GM23248 (cell line): Measurements from ENCODE around the gene EMC10. TPM values are rescaled to one million over a fixed set of nuclear protein-coding genes. Genes with fewer than 3 reads are reported as not detected.

ENCODE experiments used
- DNase-seq: peaks from one replicate; pipeline ENCODE4 v3.0.0-alpha.2; 2015
- H2AFZ ChIP-seq: fragments of 200-600 bp; sonication (generic); 2 replicates; pipeline ENCODE4 v1.6.1; 2016; ENCODE audit warnings: antibody characterized with exemption
- H3F3A ChIP-seq: fragments of 200-600 bp; sonication (generic); 2 replicates; pipeline ENCODE4 v1.6.1; 2016; ENCODE audit warnings: mild to moderate bottlenecking, antibody characterized with exemption, mixed run types; ENCODE audit not compliant: insufficient read depth
- H3K27ac ChIP-seq: fragments of 200-600 bp; sonication (generic); 2 replicates; pipeline ENCODE4 v1.5.1; 2016; ENCODE audit warnings: mild to moderate bottlenecking
- H3K27me3 ChIP-seq: fragments of 200-600 bp; sonication (generic); replicated peaks from 2 replicates; pipeline ENCODE4 v1.6.1; 2016; ENCODE audit warnings: mild to moderate bottlenecking; ENCODE audit not compliant: insufficient read depth
- H3K36me3 ChIP-seq: fragments of 200-600 bp; sonication (generic); 2 replicates; pipeline ENCODE4 v1.6.1; 2016; ENCODE audit warnings: low read depth, mild to moderate bottlenecking
- H3K4me1 ChIP-seq: fragments of 200-600 bp; sonication (generic); 2 replicates; pipeline ENCODE4 v1.6.1; 2016; ENCODE audit warnings: mild to moderate bottlenecking; ENCODE audit not compliant: insufficient read depth
- H3K4me2 ChIP-seq: fragments of 200-600 bp; sonication (generic); one replicate; pipeline ENCODE4 v1.6.1; 2016; ENCODE audit warnings: mild to moderate bottlenecking; ENCODE audit not compliant: unreplicated experiment
- H3K4me3 ChIP-seq: fragments of 200-600 bp; sonication (generic); 2 replicates; pipeline ENCODE4 v1.5.1; 2016; ENCODE audit warnings: mild to moderate bottlenecking
- H3K79me2 ChIP-seq: fragments of 200-600 bp; sonication (generic); 2 replicates; pipeline ENCODE4 v1.6.1; 2016; ENCODE audit warnings: mild to moderate bottlenecking; ENCODE audit not compliant: insufficient read depth
- H3K9ac ChIP-seq: fragments of 200-600 bp; sonication (generic); 2 replicates; pipeline ENCODE4 v1.6.1; 2016; ENCODE audit warnings: mild to moderate bottlenecking
- H3K9me2 ChIP-seq: fragments of 200-600 bp; sonication (generic); 2 replicates; pipeline ENCODE4 v1.6.1; 2016; ENCODE audit warnings: mixed run types, mild to moderate bottlenecking, moderate library complexity; ENCODE audit not compliant: insufficient read depth
- H3K9me3 ChIP-seq: fragments of 200-600 bp; sonication (generic); one replicate; pipeline ENCODE4 v1.6.1; 2017; ENCODE audit warnings: low read depth
- H4K20me1 ChIP-seq: fragments of 200-600 bp; sonication (generic); 2 replicates; pipeline ENCODE4 v1.6.0; 2016; ENCODE audit not compliant: insufficient read depth
- EZH2 ChIP-seq: fragments of 200-600 bp; sonication (generic); IDR thresholded peaks from 2 replicates; pipeline ENCODE4 v1.6.1; 2018; ENCODE audit warnings: antibody characterized with exemption, mild to moderate bottlenecking; ENCODE audit not compliant: insufficient read depth, poor library complexity, severe bottlenecking
- EZH2phosphoT487 ChIP-seq: fragments of 200-600 bp; sonication (generic); IDR thresholded peaks from 2 replicates; pipeline ENCODE4 v1.6.1; 2018; ENCODE audit warnings: antibody characterized with exemption, moderate library complexity, mild to moderate bottlenecking, low read depth; ENCODE audit not compliant: insufficient read depth
- WGBS, 2 experiments: methylation state at CpG; one replicate each; pipeline ENCODE4 v1.1.6; 2015 to 2017; ENCODE audit warnings: low lambda C conversion rate in 2 of 2, low coverage in 1 of 2; ENCODE audit errors: missing lambda C conversion rate in 2 of 2; 5-methylcytosine and 5-hydroxymethylcytosine counted together
- in situ Hi-C: fragments of 300-500 bp; cut with MboI; formaldehyde crosslinking; loops from 2 replicates; pipeline ENCODE4 v1.15.0; 2020
- polyA plus RNA-seq: library from polyadenylated mRNA; unstranded; fragments of >200 nt; fragmentation: Nextera tagmentation; extraction: Ambion mirVana; gene quantifications from 2 replicates; pipeline ENCODE4 v1.2.1, GENCODE V29; 2016
- total RNA-seq: library from RNA; depleted of rRNA; stranded (reverse); fragments of >200 nt; shearing (Covaris generic); gene quantifications from 2 replicates; pipeline ENCODE4 v1.2.3, GENCODE V29; 2014

EMC10 gene
- total and polyA plus RNA-seq, 2 experiments from 2014 or later: 7.2 to 96.6 TPM

- DNase-seq: no peak
- Histone ChIP-seq H3K36me3 (no peaks in the 10 kb centered on the region), H3F3A (no peaks in the 10 kb centered on the region), H3K27ac (no peak overlapping the region), H3K9me2 (no peaks in the 10 kb centered on the region), H3K4me2 (no peak overlapping the region), H3K79me2 (peaks cover 10% of the 10 kb centered on the region; the same call in 1 of the 2 replicates), H3K27me3 (no peaks in the 10 kb centered on the region), H2AFZ (no peak overlapping the region), H3K9ac (no peak overlapping the region), H3K9me3 (no peaks in the 10 kb centered on the region), H4K20me1 (no peaks in the 10 kb centered on the region), H3K4me1 (no peaks in the 10 kb centered on the region), H3K4me3 (no peak overlapping the region)
- TF ChIP-seq EZH2 (no peak), EZH2phosphoT487 (no peak)
- 91 to 93% methylated on average over 17 to 29 of the region's 30 CpGs for WGBS, 2 experiments
- in situ Hi-C loops: no loop called here
Measured at GRCh38 chr19:50505856-50506611, 29.7 kb downstream of the EMC10 start.

GRCh38 chr19:50506700-50507099, 30.4 kb downstream of the EMC10 start:
- 90 to 93% methylated on average over 3 to 10 of the region's 10 CpGs for WGBS, 2 experiments

DNA sequence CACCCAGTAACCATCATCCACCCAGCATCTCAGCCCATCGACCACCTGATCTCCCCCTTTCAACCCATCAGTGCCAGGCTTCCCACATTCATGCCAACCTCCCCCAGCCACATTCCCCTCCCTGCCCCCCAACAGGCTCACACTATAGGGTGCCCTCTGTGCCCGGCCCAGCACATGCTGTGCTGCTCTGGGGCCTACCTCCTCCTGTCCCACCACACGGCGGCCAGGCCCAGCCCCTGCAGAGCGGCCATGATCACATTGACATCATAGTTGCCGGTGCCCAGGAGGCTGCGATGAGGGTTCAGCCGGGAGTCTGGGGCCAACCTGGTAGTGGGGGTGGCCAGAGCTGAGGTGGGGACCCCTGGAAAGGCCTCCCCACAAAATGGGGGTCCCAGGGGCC, 31.1 kb downstream of the EMC10 start:
- no peak overlapping the region for H3K4me3 ChIP-seq
- no peak for DNase-seq
- H3K79me2 ChIP-seq: peaks cover 10% of the 10 kb centered on the region; the same call in 1 of the 2 replicates
- no peak overlapping the region for H3K27ac ChIP-seq
- no peaks in the 10 kb centered on the region for H3K36me3 ChIP-seq
- no peak for TF ChIP-seq EZH2phosphoT487
- TF ChIP-seq EZH2: no peak
- H3K4me2 ChIP-seq: no peak overlapping the region
- no peaks in the 10 kb centered on the region for H3K27me3 ChIP-seq
- no peaks in the 10 kb centered on the region for H3K9me2 ChIP-seq
- 91 to 94% methylated on average over 7 to 8 of the region's 8 CpGs for WGBS, 2 experiments
- no peak overlapping the region for H3K9ac ChIP-seq
- H4K20me1 ChIP-seq: no peaks in the 10 kb centered on the region
- no peaks in the 10 kb centered on the region for H3F3A ChIP-seq
- no peak overlapping the region for H2AFZ ChIP-seq
- no peaks in the 10 kb centered on the region for H3K4me1 ChIP-seq
- no peaks in the 10 kb centered on the region for H3K9me3 ChIP-seq
- in situ Hi-C loops: no loop called here

More at GRCh38 chr19:50506700-50507099, 30.4 kb downstream of the EMC10 start:
- no peaks in the 10 kb centered on the region for H4K20me1 ChIP-seq
- no peak for DNase-seq
- H3K4me2 ChIP-seq: no peak overlapping the region
- TF ChIP-seq EZH2: no peak
- TF ChIP-seq EZH2phosphoT487: no peak
- peaks cover 10% of the 10 kb centered on the region; the same call in 1 of the 2 replicates for H3K79me2 ChIP-seq
- no peak overlapping the region for H3K27ac ChIP-seq
- no peaks in the 10 kb centered on the region for H3K27me3 ChIP-seq
- no peaks in the 10 kb centered on the region for H3F3A ChIP-seq
- H3K36me3 ChIP-seq: no peaks in the 10 kb centered on the region
- no peak overlapping the region for H2AFZ ChIP-seq
- no peaks in the 10 kb centered on the region for H3K9me2 ChIP-seq
- no peak overlapping the region for H3K9ac ChIP-seq
- in situ Hi-C loops: no loop called here
- H3K4me3 ChIP-seq: no peak overlapping the region
- no peaks in the 10 kb centered on the region for H3K9me3 ChIP-seq
- no peaks in the 10 kb centered on the region for H3K4me1 ChIP-seq

- WGBS, 2 experiments: 88 to 90% methylated on average over 2 to 3 of the region's 3 CpGs
- TF ChIP-seq EZH2: no peak
- no peak for TF ChIP-seq EZH2phosphoT487
- H3F3A ChIP-seq: no peaks in the 10 kb centered on the region
Measured at GRCh38 chr19:50508843-50509190, 32.5 kb downstream of the EMC10 start.

More at GRCh38 chr19:50508843-50509190, 32.5 kb downstream of the EMC10 start:
- H3K79me2 ChIP-seq: peaks cover 10% of the 10 kb centered on the region; the same call in 1 of the 2 replicates
- no peak overlapping the region for H3K4me2 ChIP-seq
- DNase-seq: no peak
- H3K4me1 ChIP-seq: no peaks in the 10 kb centered on the region
- H3K9ac ChIP-seq: no peak overlapping the region
- no peak overlapping the region for H3K4me3 ChIP-seq
- H3K9me2 ChIP-seq: no peaks in the 10 kb centered on the region
- no peaks in the 10 kb centered on the region for H3K9me3 ChIP-seq
- no peak overlapping the region for H2AFZ ChIP-seq
- H3K27ac ChIP-seq: no peak overlapping the region
- no peaks in the 10 kb centered on the region for H4K20me1 ChIP-seq
- H3K36me3 ChIP-seq: no peaks in the 10 kb centered on the region
- in situ Hi-C loops: no loop called here
- no peaks in the 10 kb centered on the region for H3K27me3 ChIP-seq
